Trophoblast cell (in vitro differentiated cells and primary cell): Measurements from ENCODE around the gene ACSL1.

Experiments used
- DNase-seq, 2 donors: peaks; one replicate each; pipeline ENCODE4 v3.0.0-alpha.2; 2016
- H2AFZ ChIP-seq: 2 replicates; pipeline ENCODE4 v1.6.1; 2013; ENCODE audit warnings: low read length, moderate library complexity, mild to moderate bottlenecking; ENCODE audit not compliant: insufficient read depth, poor library complexity
- H2AK5ac ChIP-seq: 2 replicates; pipeline ENCODE4 v1.6.1; 2013; ENCODE audit warnings: mild to moderate bottlenecking, low read length
- H2BK120ac ChIP-seq: 2 replicates; pipeline ENCODE4 v1.6.1; 2013; ENCODE audit warnings: low read length, mild to moderate bottlenecking, moderate library complexity; ENCODE audit not compliant: insufficient read depth, poor library complexity
- H2BK12ac ChIP-seq: 2 replicates; pipeline ENCODE4 v1.6.1; 2013; ENCODE audit warnings: mild to moderate bottlenecking, low read length, moderate library complexity
- H2BK5ac ChIP-seq: 2 replicates; pipeline ENCODE4 v1.6.1; 2013; ENCODE audit warnings: low read length, low read depth, moderate library complexity, mild to moderate bottlenecking; ENCODE audit not compliant: poor library complexity
- H3K14ac ChIP-seq: 2 replicates; pipeline ENCODE4 v1.6.1; 2013; ENCODE audit warnings: mild to moderate bottlenecking, low read length
- H3K18ac ChIP-seq: 2 replicates; pipeline ENCODE4 v1.6.1; 2013; ENCODE audit warnings: mild to moderate bottlenecking, low read length
- H3K23ac ChIP-seq: 2 replicates; pipeline ENCODE4 v1.6.1; 2013; ENCODE audit warnings: low read length
- H3K27ac ChIP-seq: 2 replicates; pipeline ENCODE4 v1.5.1; 2013; ENCODE audit warnings: low read depth, mild to moderate bottlenecking, inconsistent platforms, low read length, moderate library complexity
- H3K27me3 ChIP-seq: 2 replicates; pipeline ENCODE4 v1.6.1; 2013; ENCODE audit warnings: inconsistent platforms, mild to moderate bottlenecking, low read length, moderate library complexity; ENCODE audit not compliant: insufficient read depth
- H3K36me3 ChIP-seq, 2 experiments: 1 replicate in 1 of 2; 2 replicates in 1 of 2; pipeline ENCODE4 v1.6.1; 2013; ENCODE audit warnings: low read length in 2 of 2, mild to moderate bottlenecking in 2 of 2, moderate library complexity in 1 of 2; ENCODE audit not compliant: insufficient read depth in 2 of 2, control insufficient read depth in 1 of 2
- H3K4ac ChIP-seq: 2 replicates; pipeline ENCODE4 v1.6.1; 2013; ENCODE audit warnings: low read depth, mild to moderate bottlenecking, low read length, moderate library complexity
- H3K4me1 ChIP-seq, 2 experiments: 1 replicate in 1 of 2; 2 replicates in 1 of 2; pipeline ENCODE4 v1.6.1; 2013; ENCODE audit warnings: low read length in 2 of 2, mild to moderate bottlenecking in 2 of 2, moderate library complexity in 1 of 2; ENCODE audit not compliant: insufficient read depth in 2 of 2, control insufficient read depth in 1 of 2
- H3K4me2 ChIP-seq: 2 replicates; pipeline ENCODE4 v1.6.1; 2013; ENCODE audit warnings: inconsistent platforms, mild to moderate bottlenecking, low read length, moderate library complexity
- H3K4me3 ChIP-seq: 2 replicates; pipeline ENCODE4 v1.5.1; 2013; ENCODE audit warnings: mild to moderate bottlenecking, low read depth, low read length, inconsistent platforms
- H3K79me1 ChIP-seq: one replicate; pipeline ENCODE4 v1.6.1; 2013; ENCODE audit warnings: low read length
- H3K79me2 ChIP-seq: 2 replicates; pipeline ENCODE4 v1.6.1; 2013; ENCODE audit warnings: low read length, mild to moderate bottlenecking; ENCODE audit not compliant: control insufficient read depth, insufficient read depth, poor library complexity
- H3K9ac ChIP-seq: 2 replicates; pipeline ENCODE4 v1.6.1; 2013; ENCODE audit warnings: mild to moderate bottlenecking, low read length
- H3K9me3 ChIP-seq: 2 replicates; pipeline ENCODE4 v1.6.1; 2013; ENCODE audit warnings: low read depth, mild to moderate bottlenecking, control low read depth, inconsistent platforms, low read length; ENCODE audit not compliant: insufficient read depth
- H4K12ac ChIP-seq: 2 replicates; pipeline ENCODE4 v1.6.1; 2013; ENCODE audit warnings: low read depth, mild to moderate bottlenecking, low read length, moderate library complexity
- H4K8ac ChIP-seq: 2 replicates; pipeline ENCODE4 v1.6.1; 2013; ENCODE audit warnings: low read depth, mild to moderate bottlenecking, low read length, moderate library complexity
- H4K91ac ChIP-seq: one replicate; pipeline ENCODE4 v1.6.1; 2013; ENCODE audit warnings: low read depth, mild to moderate bottlenecking, low read length, moderate library complexity
- WGBS: extraction: QIAGEN DNeasy Blood & Tissue Kit; methylation state at CpG from one replicate; pipeline ENCODE4 v1.1.7; 2013; ENCODE audit warnings: missing lambda C conversion rate; ENCODE audit not compliant: insufficient read length, insufficient coverage; ENCODE audit errors: extremely low coverage; 5-methylcytosine and 5-hydroxymethylcytosine counted together

The ACSL1 gene

GRCh38 chr4:184795214-184795844 is 30.4 kb downstream of the ACSL1 start:
- Histone ChIP-seq H3K18ac (no peak overlapping the region), H4K8ac (no peak overlapping the region), H3K9me3 (peaks cover 3% of the 10 kb centered on the region), H2BK120ac (no peak overlapping the region), H3K9ac (no peak overlapping the region), H2AFZ (no peak overlapping the region), H3K79me2 (no peaks in the 10 kb centered on the region), H3K4me2 (no peak overlapping the region), H3K27me3 (no peaks in the 10 kb centered on the region), H2BK5ac (no peak overlapping the region), H3K4ac (no peak overlapping the region), H3K4me3 (no peak overlapping the region), H4K12ac (no peak overlapping the region), H2BK12ac (no peak overlapping the region), H3K79me1 (no peaks in the 10 kb centered on the region), H3K4me1 (no peaks in the 10 kb centered on the region), H4K91ac (no peak overlapping the region), H3K27ac (no peak overlapping the region), H2AK5ac (no peak overlapping the region), H3K36me3 (no peaks in the 10 kb centered on the region), H3K14ac (no peak overlapping the region), H3K23ac (no peak overlapping the region)
- no CpG with 5 or more reads among the region's 9 CpGs for WGBS
- DNase-seq: no peak

GRCh38 chr4:184794470-184794869 is 31.3 kb downstream of the ACSL1 start:
- H3K4me1 ChIP-seq: no peaks in the 10 kb centered on the region
- no peak overlapping the region for H3K27ac ChIP-seq
- H3K79me1 ChIP-seq: no peaks in the 10 kb centered on the region
- no peak overlapping the region for H3K4ac ChIP-seq
- H2AFZ ChIP-seq: no peak overlapping the region
- no peaks in the 10 kb centered on the region for H3K79me2 ChIP-seq
- no peak overlapping the region for H2BK12ac ChIP-seq
- H2BK5ac ChIP-seq: no peak overlapping the region
- H3K4me3 ChIP-seq: no peak overlapping the region
- no peak overlapping the region for H3K4me2 ChIP-seq
- no peak overlapping the region for H4K91ac ChIP-seq
- no peak overlapping the region for H3K9ac ChIP-seq
- no peak overlapping the region for H3K23ac ChIP-seq
- no peak for DNase-seq
- no peak overlapping the region for H2BK120ac ChIP-seq
- no peak overlapping the region for H3K14ac ChIP-seq
- no peak overlapping the region for H4K12ac ChIP-seq
- H2AK5ac ChIP-seq: no peak overlapping the region
- no peak overlapping the region for H4K8ac ChIP-seq
- no peaks in the 10 kb centered on the region for H3K36me3 ChIP-seq
- H3K27me3 ChIP-seq: no peaks in the 10 kb centered on the region
- H3K18ac ChIP-seq: no peak overlapping the region
- no CpG with 5 or more reads among the region's 5 CpGs for WGBS
- H3K9me3 ChIP-seq: peaks cover 3% of the 10 kb centered on the region

GRCh38 chr4:184793735-184794355 is 31.9 kb downstream of the ACSL1 start:
- Histone ChIP-seq H3K9ac (no peak overlapping the region), H3K4ac (no peak overlapping the region), H4K12ac (no peak overlapping the region), H3K23ac (no peak overlapping the region), H2BK12ac (no peak overlapping the region), H3K14ac (no peak overlapping the region), H2BK5ac (no peak overlapping the region), H3K27me3 (no peaks in the 10 kb centered on the region), H3K27ac (no peak overlapping the region), H3K79me2 (no peaks in the 10 kb centered on the region), H3K79me1 (no peaks in the 10 kb centered on the region), H4K91ac (no peak overlapping the region), H2AK5ac (no peak overlapping the region), H3K4me1 (no peaks in the 10 kb centered on the region), H2BK120ac (no peak overlapping the region), H3K9me3 (peaks cover 3% of the 10 kb centered on the region), H3K4me3 (no peak overlapping the region), H4K8ac (no peak overlapping the region), H3K18ac (no peak overlapping the region), H3K4me2 (no peak overlapping the region), H3K36me3 (no peaks in the 10 kb centered on the region), H2AFZ (no peak overlapping the region)
- DNase-seq: no peak
- WGBS: no CpG with 5 or more reads among the region's 9 CpGs

- H3K79me2 ChIP-seq: no peaks in the 10 kb centered on the region
- H2BK5ac ChIP-seq: no peak overlapping the region
- no peaks in the 10 kb centered on the region for H3K4me1 ChIP-seq
- H2AK5ac ChIP-seq: no peak overlapping the region
- H3K9ac ChIP-seq: no peak overlapping the region
- H3K36me3 ChIP-seq: no peaks in the 10 kb centered on the region
- H4K91ac ChIP-seq: no peak overlapping the region
- no peak overlapping the region for H3K4me2 ChIP-seq
- H3K14ac ChIP-seq: no peak overlapping the region
- H3K18ac ChIP-seq: no peak overlapping the region
- DNase-seq: peak; percentile 15 to 52
- no peak overlapping the region for H4K12ac ChIP-seq
- WGBS: no CpG with 5 or more reads among the region's 10 CpGs
- no peak overlapping the region for H4K8ac ChIP-seq
- H3K27me3 ChIP-seq: no peaks in the 10 kb centered on the region
- no peak overlapping the region for H3K23ac ChIP-seq
- no peak overlapping the region for H2AFZ ChIP-seq
- no peak overlapping the region for H3K4me3 ChIP-seq
- no peaks in the 10 kb centered on the region for H3K79me1 ChIP-seq
- no peak overlapping the region for H2BK120ac ChIP-seq
- H3K27ac ChIP-seq: no peak overlapping the region
- no peak overlapping the region for H3K4ac ChIP-seq
- H2BK12ac ChIP-seq: no peak overlapping the region
- H3K9me3 ChIP-seq: peaks cover 3% of the 10 kb centered on the region
These were observed 32.7 kb downstream of the ACSL1 start for GRCh38 chr4:184792950-184793555.
